Upper lobe of left lung (tissue), 6 donors: Measurements from ENCODE around the gene RAPGEF1. TPM values are rescaled to one million over a fixed set of nuclear protein-coding genes. Genes with fewer than 3 reads are reported as not detected.
A peak's percentile ranks its signal among the peaks of the same experiment; 100 is the strongest.

ENCODE experiments used
- ATAC-seq, 2 donors: fragments of 200-7000 bp; cut with Tn5 transposase; one replicate each; pipeline ENCODE4 v1.9.1; 2022; ENCODE audit warnings: mild to moderate bottlenecking in 2 of 2, moderate library complexity in 2 of 2; ENCODE audit not compliant: low FRiP score in 2 of 2
- DNase-seq, 2 donors: peaks; one replicate each; pipeline ENCODE4 v3.0.0-alpha.2; 2019 to 2020
- H3K27ac ChIP-seq, 4 donors: fragments of 200-600 bp; sonication (generic); one replicate each; pipeline ENCODE4 v1.5.1; 2016 to 2019
- H3K27me3 ChIP-seq, 4 donors: fragments of 200-600 bp; sonication (generic); one replicate each; pipeline ENCODE4 v1.5.1; 2017 to 2019
- H3K36me3 ChIP-seq, 4 donors: fragments of 200-600 bp; sonication (generic); one replicate each; pipeline ENCODE4 v1.5.1; 2016 to 2019
- H3K4me1 ChIP-seq, 4 donors: fragments of 200-600 bp; sonication (generic); one replicate each; pipeline ENCODE4 v1.5.1; 2018 to 2019
- H3K4me3 ChIP-seq, 4 donors: fragments of 200-600 bp; sonication (generic); one replicate each; pipeline ENCODE4 v1.5.1; 2017 to 2019; ENCODE audit warnings: mild to moderate bottlenecking in 2 of 4, moderate library complexity in 1 of 4
- H3K9me3 ChIP-seq, 4 donors: fragments of 200-600 bp; sonication (generic); one replicate each; pipeline ENCODE4 v1.5.1; 2018 to 2019
- EP300 ChIP-seq, 4 donors: sonication (generic); formaldehyde crosslinking; IDR thresholded peaks; one replicate each; pipeline ENCODE4 v1.5.1; 2017; ENCODE audit warnings: antibody characterized with exemption in 4 of 4, control low read depth in 2 of 4
- POLR2A ChIP-seq, 4 donors: fragments of 450-650 bp; IDR thresholded peaks; one replicate each; pipeline ENCODE4 v1.5.1; 2016 to 2017; ENCODE audit warnings: antibody characterized with exemption in 4 of 4, mild to moderate bottlenecking in 2 of 4
- POLR2AphosphoS5 ChIP-seq, 2 donors: sonication (generic); formaldehyde crosslinking; IDR thresholded peaks; one replicate each; pipeline ENCODE4 v1.5.1; 2017; ENCODE audit warnings: antibody characterized with exemption in 2 of 2
- WGBS, 2 donors: methylation state at CpG; one replicate each; pipeline ENCODE4 v1.1.5; 2017 to 2018; 5-methylcytosine and 5-hydroxymethylcytosine counted together
- total RNA-seq, 6 donors: library from RNA; depleted of rRNA in 4 of 6; stranded (reverse); fragments of >200 nt in 4 of 6; gene quantifications; one replicate each; pipeline versions ENCODE4 v1.1.0 to v1.2.1, GENCODE V29; 2016 to 2021
- TF ChIP-seq, protein P1 (sequence below), 6 experiments: fragments of 450-650 bp in 4 of 6; fragments of 200-600 bp in 2 of 6; sonication (generic) in 2 of 6; IDR thresholded peaks; one replicate each; pipeline ENCODE4 v1.5.1; 2016 to 2019; ENCODE audit warnings: antibody characterized with exemption in 6 of 6
- donor health status: DM: no; HTN: no; CAD: no; lungs with moderate emphysema.
- donor health status: DM: no; HTN: yes; CAD: no; lungs with severe emphysema.

The RAPGEF1 gene
- total RNA-seq, 6 donors from 2014 or later: 82.8 to 161 (median 96.8) TPM

DNA sequence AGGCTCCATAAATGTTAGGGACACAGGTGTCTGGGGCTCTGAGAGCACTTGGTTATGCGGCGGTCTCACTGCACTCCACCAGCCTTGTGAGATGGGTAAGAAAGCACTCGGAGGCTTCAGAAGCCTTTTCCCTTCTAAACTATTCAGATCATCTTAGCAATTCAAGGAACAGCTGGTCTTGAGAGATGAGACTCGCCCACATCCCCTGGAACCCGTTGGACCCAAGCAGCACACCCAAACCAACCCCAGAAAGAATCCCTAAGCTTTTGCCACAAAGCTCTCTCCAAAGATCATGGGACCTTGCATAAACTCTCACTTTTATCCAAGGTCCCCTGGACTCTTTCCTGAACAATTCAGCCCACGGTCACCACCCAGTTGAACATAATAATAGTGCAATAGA, 90.2 kb downstream of the RAPGEF1 start:
- TF ChIP-seq, protein P1, sequence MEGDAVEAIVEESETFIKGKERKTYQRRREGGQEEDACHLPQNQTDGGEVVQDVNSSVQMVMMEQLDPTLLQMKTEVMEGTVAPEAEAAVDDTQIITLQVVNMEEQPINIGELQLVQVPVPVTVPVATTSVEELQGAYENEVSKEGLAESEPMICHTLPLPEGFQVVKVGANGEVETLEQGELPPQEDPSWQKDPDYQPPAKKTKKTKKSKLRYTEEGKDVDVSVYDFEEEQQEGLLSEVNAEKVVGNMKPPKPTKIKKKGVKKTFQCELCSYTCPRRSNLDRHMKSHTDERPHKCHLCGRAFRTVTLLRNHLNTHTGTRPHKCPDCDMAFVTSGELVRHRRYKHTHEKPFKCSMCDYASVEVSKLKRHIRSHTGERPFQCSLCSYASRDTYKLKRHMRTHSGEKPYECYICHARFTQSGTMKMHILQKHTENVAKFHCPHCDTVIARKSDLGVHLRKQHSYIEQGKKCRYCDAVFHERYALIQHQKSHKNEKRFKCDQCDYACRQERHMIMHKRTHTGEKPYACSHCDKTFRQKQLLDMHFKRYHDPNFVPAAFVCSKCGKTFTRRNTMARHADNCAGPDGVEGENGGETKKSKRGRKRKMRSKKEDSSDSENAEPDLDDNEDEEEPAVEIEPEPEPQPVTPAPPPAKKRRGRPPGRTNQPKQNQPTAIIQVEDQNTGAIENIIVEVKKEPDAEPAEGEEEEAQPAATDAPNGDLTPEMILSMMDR (IDR thresholded peaks at IDR 0.05): no peak
- TF ChIP-seq POLR2A (IDR thresholded peaks at IDR 0.05): no peak
- no peak for TF ChIP-seq EP300 (IDR thresholded peaks at IDR 0.05)
- TF ChIP-seq POLR2AphosphoS5 (IDR thresholded peaks at IDR 0.05): no peak
- Histone ChIP-seq H3K4me1 (peaks cover 13 to 33% (median 23%) of the 10 kb centered on the region in 4 donors), H3K27me3 (no peaks in the 10 kb centered on the region), H3K9me3 (no peaks in the 10 kb centered on the region), H3K4me3 (no peak overlapping the region), H3K36me3 (peaks cover 0 to 13% (median 0%) of the 10 kb centered on the region in 4 donors), H3K27ac (peak overlapping the region; percentile 15 to 65 (median 53))
- ATAC-seq (no peak), DNase-seq (no peak)
- WGBS, 2 donors: 94 to 96% methylated on average over 6 of the region's 6 CpGs

DNA sequence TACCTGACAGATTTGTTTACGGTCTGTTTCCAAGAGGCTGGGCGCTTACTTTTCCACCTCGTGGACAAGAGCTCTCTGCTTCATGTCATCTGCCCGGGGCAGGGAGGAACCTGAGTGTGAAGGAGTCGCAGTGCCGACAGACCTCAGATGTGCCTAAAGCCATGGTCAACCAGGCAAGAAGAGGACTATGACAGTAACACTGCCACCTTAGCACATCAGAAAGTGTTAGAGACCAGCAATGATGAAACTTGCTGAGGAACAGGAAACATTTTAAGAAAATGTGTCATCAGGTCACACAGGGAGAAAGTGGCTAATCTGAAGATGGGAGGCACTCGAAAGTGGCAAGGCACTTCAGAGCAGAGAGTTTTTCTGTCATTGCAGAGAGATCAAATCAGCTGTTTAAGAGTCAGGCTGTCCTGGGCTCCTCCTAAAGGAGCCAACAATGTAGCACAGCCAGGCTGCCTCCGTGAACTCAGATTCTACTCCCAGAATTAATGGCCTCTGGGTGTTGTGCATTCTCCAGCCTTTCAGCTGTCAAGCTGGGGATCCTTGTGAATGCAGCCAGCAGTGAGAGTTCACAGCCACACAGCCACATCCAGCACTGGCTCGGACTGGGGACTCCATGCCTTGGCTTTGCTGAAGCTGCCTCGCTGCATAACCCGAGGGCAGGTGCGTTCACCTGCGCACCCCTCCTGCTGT, 94.6 kb downstream of the RAPGEF1 start:
- no peak for DNase-seq
- no peaks in the 10 kb centered on the region for H3K27me3 ChIP-seq
- 67 to 84% methylated on average over 9 to 13 of the region's 13 CpGs for WGBS, 2 donors
- no peak for ATAC-seq
- H3K9me3 ChIP-seq: no peaks in the 10 kb centered on the region
- H3K27ac ChIP-seq: peak overlapping the region in 1 of 4 donors; percentile 9
- peaks cover 15 to 33% (median 19%) of the 10 kb centered on the region in 4 donors for H3K4me1 ChIP-seq
- H3K4me3 ChIP-seq: no peak overlapping the region
- H3K36me3 ChIP-seq: peaks cover 0 to 36% (median 16%) of the 10 kb centered on the region in 4 donors
- TF ChIP-seq POLR2AphosphoS5 (IDR thresholded peaks at IDR 0.05): no peak
- TF ChIP-seq, protein P1 (IDR thresholded peaks at IDR 0.05): no peak
- TF ChIP-seq EP300 (IDR thresholded peaks at IDR 0.05): no peak
- TF ChIP-seq POLR2A (IDR thresholded peaks at IDR 0.05): no peak

DNA sequence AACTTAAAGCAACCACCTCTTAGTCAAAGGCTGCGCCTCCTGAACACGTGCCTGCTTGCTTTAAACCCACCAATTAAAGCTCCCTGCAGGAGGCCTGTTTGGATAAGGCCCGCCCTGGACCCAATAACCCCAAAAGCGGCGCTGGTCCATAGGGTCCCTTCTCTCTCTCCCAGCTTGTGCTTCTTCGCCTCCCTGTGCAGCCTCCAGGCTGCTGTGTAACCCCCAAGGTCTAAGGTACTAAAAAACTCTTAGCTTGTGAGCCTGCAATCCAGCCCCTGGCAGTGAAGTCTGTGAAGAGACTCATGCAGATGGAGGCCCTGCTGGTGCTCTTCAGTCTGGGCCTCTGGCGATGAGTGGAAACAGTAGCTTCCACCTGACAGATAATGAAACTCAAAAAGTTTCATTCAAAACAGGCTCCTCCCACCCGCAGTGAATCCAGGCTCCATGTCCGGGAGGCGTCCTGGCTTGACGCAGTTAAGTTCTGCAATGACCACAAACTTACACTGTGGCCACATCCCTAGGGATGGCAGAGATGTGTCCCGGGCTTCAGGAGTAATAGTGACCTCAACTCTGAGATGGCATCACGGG, 97.3 kb downstream of the RAPGEF1 start:
- no peaks in the 10 kb centered on the region for H3K27me3 ChIP-seq
- no peak for DNase-seq
- H3K4me3 ChIP-seq: no peak overlapping the region
- peaks cover 8 to 42% (median 32%) of the 10 kb centered on the region in 4 donors for H3K36me3 ChIP-seq
- TF ChIP-seq, protein P1 (IDR thresholded peaks at IDR 0.05): no peak
- no peak for TF ChIP-seq POLR2AphosphoS5 (IDR thresholded peaks at IDR 0.05)
- no peak for TF ChIP-seq POLR2A (IDR thresholded peaks at IDR 0.05)
- no peaks in the 10 kb centered on the region for H3K9me3 ChIP-seq
- H3K27ac ChIP-seq: peak overlapping the region in 2 of 4 donors; percentile 24 to 69
- ATAC-seq: no peak
- H3K4me1 ChIP-seq: peaks cover 13 to 33% (median 15%) of the 10 kb centered on the region in 4 donors
- 85 to 89% methylated on average over 10 to 13 of the region's 13 CpGs for WGBS, 2 donors

DNA sequence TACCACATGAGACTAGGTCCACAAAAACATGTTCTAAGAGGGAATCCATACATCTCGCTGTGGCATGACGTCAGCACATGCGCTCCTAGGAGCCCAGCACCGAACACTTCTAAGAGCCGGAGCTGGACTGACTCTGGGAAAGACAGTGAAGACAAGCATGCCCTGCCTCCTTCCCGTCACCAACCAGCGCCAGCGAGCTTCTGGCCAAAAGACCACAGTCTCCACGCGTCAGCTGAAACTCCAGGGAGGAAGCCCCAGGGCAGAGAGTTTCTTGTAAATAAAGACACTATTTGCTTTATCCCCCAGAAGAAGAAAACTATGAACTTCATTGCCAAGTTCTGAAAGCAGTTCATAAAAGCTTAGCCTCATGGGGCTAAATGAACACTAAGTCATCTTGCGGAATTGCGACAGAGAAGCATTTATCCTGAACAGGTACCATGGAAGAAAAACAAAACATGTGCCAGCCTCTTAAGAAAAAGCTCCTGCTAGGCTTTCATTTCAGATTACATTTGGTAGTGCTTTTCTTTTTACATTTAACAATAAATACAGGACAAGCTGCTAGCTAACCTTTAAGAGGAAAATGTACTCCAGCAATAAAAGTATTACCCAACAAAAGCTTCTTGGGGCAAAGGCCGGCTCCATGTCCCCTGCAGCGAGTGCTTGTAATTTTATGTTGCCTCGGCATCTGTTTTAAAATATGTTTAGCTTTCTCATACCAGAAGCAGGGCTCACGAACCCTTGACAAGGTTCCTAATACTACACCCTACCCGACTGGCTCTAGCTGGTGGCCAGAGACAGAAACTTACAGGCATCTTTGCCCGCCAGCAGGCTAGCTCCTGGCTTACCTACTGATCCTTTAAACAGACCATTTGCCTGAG, 98.0 kb downstream of the RAPGEF1 start:
- 76 to 87% methylated on average over 17 to 18 of the region's 18 CpGs for WGBS, 2 donors
- Histone ChIP-seq H3K27me3 (no peaks in the 10 kb centered on the region), H3K36me3 (peaks cover 8 to 41% (median 32%) of the 10 kb centered on the region in 4 donors), H3K4me3 (no peak overlapping the region), H3K9me3 (no peaks in the 10 kb centered on the region), H3K27ac (peak overlapping the region; percentile 51 to 69 (median 56)), H3K4me1 (peaks cover 13 to 33% (median 16%) of the 10 kb centered on the region in 4 donors)
- ATAC-seq: no peak
- TF ChIP-seq EP300 (IDR thresholded peaks at IDR 0.05) (no peak), POLR2A (IDR thresholded peaks at IDR 0.05) (no peak), POLR2AphosphoS5 (IDR thresholded peaks at IDR 0.05) (no peak)
- TF ChIP-seq, protein P1 (IDR thresholded peaks at IDR 0.05): peak in 1 of 6 experiments; percentile 14
- no peak for DNase-seq
